Measurements from ENCODE around the gene GNL3. TPM values are rescaled to one million over a fixed set of nuclear protein-coding genes. Genes with fewer than 3 reads are reported as not detected.

GNL3 gene
- total and polyA plus RNA-seq, 4 donors = 26.5 to 82.2 (median 41.8) TPM

DNA sequence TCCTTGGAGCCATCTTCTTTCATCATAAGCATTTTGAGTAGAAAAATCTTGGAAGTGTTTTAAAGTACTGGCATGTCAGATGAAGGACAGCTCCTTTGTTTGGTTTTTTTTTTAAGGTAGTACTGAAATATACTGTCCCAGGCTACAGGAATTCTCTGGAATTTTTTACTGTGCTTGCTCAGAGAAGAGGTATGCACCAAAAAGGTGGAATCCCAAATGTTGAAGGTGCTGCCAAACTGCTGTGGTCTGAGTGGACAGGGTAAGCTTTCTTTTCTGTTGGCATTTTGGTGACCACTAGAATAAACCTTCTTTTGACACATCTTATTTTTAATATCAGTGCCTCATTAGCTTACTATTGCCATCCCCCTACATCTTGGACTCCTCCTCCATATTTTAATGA is 7.2 kb downstream of the GNL3 start:
- Histone ChIP-seq H3K4me1 (ENCODE audit: control insufficient read depth in 4 of 4, insufficient read depth in 4 of 4, low read length in 3 of 4) (peaks cover 0 to 2% (median 0%) of the 10 kb centered on the region in 4 donors), H3K27me3 (ENCODE audit: control insufficient read depth in 4 of 4, insufficient read depth in 4 of 4, low read length in 3 of 4) (no peaks in the 10 kb centered on the region), H3K4me3 (ENCODE audit: low read depth in 1 of 3, low read length in 3 of 3) (no peak overlapping the region), H3K9me3 (ENCODE audit: control insufficient read depth in 4 of 4, low read length in 3 of 4) (no peaks in the 10 kb centered on the region), H3K36me3 (ENCODE audit: control insufficient read depth in 4 of 4, insufficient read depth in 3 of 4, low read depth in 1 of 4, low read length in 3 of 4) (peaks cover 17 to 89% (median 83%) of the 10 kb centered on the region in 4 donors), H3K27ac (ENCODE audit: low read depth in 1 of 2, low read length in 2 of 2) (no peak overlapping the region), H3K9ac (ENCODE audit: low read depth in 1 of 2, low read length in 2 of 2) (no peak overlapping the region)
- TF ChIP-seq NR2F2 (IDR thresholded peaks at IDR 0.05) = no peak
- no peak for DNase-seq (ENCODE audit: low spot score)

DNA sequence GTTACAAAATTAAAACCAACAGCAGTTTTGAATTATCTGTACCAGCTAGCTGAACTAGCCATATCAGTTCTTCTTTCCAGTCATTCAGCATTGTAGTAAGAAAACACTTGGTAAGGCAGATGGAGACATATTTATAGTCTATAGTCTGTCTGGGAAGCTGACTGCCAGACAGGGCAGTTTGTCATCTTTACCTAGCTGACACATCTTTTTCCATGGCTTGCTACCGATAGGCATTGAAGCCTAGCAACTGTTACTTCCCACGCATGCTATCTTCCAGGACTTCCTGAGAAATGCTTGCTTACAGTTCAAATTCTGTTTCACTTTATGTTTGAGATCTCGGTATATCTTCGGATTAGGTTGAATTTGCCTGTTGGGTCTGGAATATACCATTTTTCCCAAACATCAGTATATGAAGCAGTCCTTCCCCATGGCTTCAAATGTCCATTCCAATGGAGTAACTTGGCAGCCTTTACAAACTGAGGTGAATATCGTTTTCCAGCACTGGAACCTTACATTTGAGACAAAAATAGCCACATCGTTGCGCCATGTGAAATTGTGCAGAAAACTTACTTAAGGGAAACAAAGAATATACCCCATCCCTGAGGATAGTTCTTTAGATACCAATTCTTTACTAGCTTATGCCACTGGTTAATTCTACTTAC is 8.8 kb downstream of the GNL3 start:
- H3K4me1 ChIP-seq (ENCODE audit: control insufficient read depth in 4 of 4, insufficient read depth in 4 of 4, low read length in 3 of 4) = peaks cover 0 to 2% (median 0%) of the 10 kb centered on the region in 4 donors
- H3K27me3 ChIP-seq (ENCODE audit: control insufficient read depth in 4 of 4, insufficient read depth in 4 of 4, low read length in 3 of 4) = no peaks in the 10 kb centered on the region
- WGBS = 73% methylated on average over 7 of the region's 7 CpGs
- H3K36me3 ChIP-seq (ENCODE audit: control insufficient read depth in 4 of 4, insufficient read depth in 3 of 4, low read depth in 1 of 4, low read length in 3 of 4) = peaks cover 17 to 76% (median 70%) of the 10 kb centered on the region in 4 donors
- H3K27ac ChIP-seq (ENCODE audit: low read depth in 1 of 2, low read length in 2 of 2) = no peak overlapping the region
- DNase-seq (ENCODE audit: low spot score) = no peak
- no peaks in the 10 kb centered on the region for H3K9me3 ChIP-seq (ENCODE audit: control insufficient read depth in 4 of 4, low read length in 3 of 4)
- H3K4me3 ChIP-seq (ENCODE audit: low read depth in 1 of 3, low read length in 3 of 3) = no peak overlapping the region
- no peak overlapping the region for H3K9ac ChIP-seq (ENCODE audit: low read depth in 1 of 2, low read length in 2 of 2)
- no peak for TF ChIP-seq FOXA2 (IDR thresholded peaks at IDR 0.05)
- TF ChIP-seq, protein P1, sequence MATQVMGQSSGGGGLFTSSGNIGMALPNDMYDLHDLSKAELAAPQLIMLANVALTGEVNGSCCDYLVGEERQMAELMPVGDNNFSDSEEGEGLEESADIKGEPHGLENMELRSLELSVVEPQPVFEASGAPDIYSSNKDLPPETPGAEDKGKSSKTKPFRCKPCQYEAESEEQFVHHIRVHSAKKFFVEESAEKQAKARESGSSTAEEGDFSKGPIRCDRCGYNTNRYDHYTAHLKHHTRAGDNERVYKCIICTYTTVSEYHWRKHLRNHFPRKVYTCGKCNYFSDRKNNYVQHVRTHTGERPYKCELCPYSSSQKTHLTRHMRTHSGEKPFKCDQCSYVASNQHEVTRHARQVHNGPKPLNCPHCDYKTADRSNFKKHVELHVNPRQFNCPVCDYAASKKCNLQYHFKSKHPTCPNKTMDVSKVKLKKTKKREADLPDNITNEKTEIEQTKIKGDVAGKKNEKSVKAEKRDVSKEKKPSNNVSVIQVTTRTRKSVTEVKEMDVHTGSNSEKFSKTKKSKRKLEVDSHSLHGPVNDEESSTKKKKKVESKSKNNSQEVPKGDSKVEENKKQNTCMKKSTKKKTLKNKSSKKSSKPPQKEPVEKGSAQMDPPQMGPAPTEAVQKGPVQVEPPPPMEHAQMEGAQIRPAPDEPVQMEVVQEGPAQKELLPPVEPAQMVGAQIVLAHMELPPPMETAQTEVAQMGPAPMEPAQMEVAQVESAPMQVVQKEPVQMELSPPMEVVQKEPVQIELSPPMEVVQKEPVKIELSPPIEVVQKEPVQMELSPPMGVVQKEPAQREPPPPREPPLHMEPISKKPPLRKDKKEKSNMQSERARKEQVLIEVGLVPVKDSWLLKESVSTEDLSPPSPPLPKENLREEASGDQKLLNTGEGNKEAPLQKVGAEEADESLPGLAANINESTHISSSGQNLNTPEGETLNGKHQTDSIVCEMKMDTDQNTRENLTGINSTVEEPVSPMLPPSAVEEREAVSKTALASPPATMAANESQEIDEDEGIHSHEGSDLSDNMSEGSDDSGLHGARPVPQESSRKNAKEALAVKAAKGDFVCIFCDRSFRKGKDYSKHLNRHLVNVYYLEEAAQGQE (IDR thresholded peaks at IDR 0.05) = no peak
- TF ChIP-seq ZBTB33 (IDR thresholded peaks at IDR 0.05) = no peak
- TF ChIP-seq NR2F2 (IDR thresholded peaks at IDR 0.05) = no peak
- TF ChIP-seq RXRA (IDR thresholded peaks at IDR 0.05) = no peak

DNA sequence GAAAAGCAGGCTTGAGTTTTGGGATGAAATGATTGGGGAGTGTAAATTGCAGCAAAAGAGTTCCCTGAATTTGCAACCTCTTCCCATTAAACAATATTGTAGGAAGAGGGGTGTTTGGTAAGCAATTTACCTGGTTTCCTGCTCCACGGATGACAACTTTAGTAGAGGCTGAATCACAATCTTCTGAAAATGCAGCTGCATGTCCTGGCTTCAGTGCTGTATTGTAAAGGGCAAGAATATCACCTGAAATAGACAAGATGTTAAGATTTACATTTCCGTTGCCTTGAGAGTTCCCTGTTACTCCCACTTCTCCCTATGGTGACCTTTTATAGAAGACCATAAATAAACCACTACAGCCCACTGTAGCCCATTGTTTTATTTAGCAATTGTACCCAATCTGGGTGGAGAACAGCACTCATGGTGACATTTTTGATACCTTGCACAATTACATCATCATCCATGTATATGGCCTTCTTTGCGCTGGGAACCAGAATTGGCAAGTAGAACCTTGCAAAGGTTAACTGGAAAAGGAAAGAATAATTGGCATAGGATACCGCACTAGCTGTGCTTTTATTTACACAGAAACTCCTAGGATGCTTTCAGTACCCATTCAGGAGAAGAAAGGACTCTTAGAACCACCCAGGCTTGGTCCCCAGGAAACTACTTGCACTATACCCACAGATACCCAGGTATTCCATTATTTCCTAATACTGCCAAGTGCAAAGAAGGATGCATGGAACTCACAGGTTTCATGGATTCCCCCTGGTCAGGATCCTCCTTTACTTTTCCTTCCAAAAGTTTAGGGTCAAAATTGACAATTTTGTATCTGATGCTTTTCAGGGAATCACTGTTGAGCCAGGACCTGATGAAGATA is 10.2 kb downstream of the GNL3 start:
- no peak overlapping the region for H3K4me3 ChIP-seq (ENCODE audit: low read depth in 1 of 3, low read length in 3 of 3)
- peaks cover 14 to 68% (median 61%) of the 10 kb centered on the region in 4 donors for H3K36me3 ChIP-seq (ENCODE audit: control insufficient read depth in 4 of 4, insufficient read depth in 3 of 4, low read depth in 1 of 4, low read length in 3 of 4)
- peaks cover 0 to 2% (median 0%) of the 10 kb centered on the region in 4 donors for H3K4me1 ChIP-seq (ENCODE audit: control insufficient read depth in 4 of 4, insufficient read depth in 4 of 4, low read length in 3 of 4)
- TF ChIP-seq NR2F2 (IDR thresholded peaks at IDR 0.05) (no peak), HNF4G (IDR thresholded peaks at IDR 0.05) (no peak), JUND (IDR thresholded peaks at IDR 0.05) (no peak), RXRA (IDR thresholded peaks at IDR 0.05) (no peak), ZBTB33 (IDR thresholded peaks at IDR 0.05) (no peak)
- TF ChIP-seq, protein P1 (IDR thresholded peaks at IDR 0.05) = no peak
- H3K9ac ChIP-seq (ENCODE audit: low read depth in 1 of 2, low read length in 2 of 2) = no peak overlapping the region
- no peak overlapping the region for H3K27ac ChIP-seq (ENCODE audit: low read depth in 1 of 2, low read length in 2 of 2)
- WGBS = 88% methylated on average over 4 of the region's 4 CpGs
- H3K27me3 ChIP-seq (ENCODE audit: control insufficient read depth in 4 of 4, insufficient read depth in 4 of 4, low read length in 3 of 4) = no peaks in the 10 kb centered on the region
- DNase-seq (ENCODE audit: low spot score) = no peak
- H3K9me3 ChIP-seq (ENCODE audit: control insufficient read depth in 4 of 4, low read length in 3 of 4) = no peaks in the 10 kb centered on the region

Data from liver (tissue), 9 donors.